ENCODE measurements around the gene UTF1.

DNA sequence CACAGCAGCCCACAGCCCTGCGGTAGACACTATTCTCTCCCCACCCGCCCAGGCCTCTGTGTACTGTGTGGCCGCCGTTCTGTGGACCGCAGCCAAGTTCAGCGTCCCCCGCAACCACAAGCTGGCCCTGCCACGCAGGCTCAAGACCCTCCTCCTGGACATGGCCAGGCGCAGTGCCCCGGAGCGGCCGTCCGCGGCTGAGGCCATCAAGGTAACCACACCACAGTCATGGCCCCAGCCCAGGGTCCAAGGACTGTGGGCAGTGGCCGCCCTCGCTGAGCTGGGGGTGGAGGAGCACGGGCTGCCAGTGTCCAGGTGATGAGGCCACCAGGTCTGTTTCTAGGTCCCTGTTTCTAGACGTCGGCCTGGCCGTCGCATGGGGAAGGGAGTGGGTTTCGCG lies 34.4 kb upstream of the UTF1 start:
- TF ChIP-seq, protein P1, sequence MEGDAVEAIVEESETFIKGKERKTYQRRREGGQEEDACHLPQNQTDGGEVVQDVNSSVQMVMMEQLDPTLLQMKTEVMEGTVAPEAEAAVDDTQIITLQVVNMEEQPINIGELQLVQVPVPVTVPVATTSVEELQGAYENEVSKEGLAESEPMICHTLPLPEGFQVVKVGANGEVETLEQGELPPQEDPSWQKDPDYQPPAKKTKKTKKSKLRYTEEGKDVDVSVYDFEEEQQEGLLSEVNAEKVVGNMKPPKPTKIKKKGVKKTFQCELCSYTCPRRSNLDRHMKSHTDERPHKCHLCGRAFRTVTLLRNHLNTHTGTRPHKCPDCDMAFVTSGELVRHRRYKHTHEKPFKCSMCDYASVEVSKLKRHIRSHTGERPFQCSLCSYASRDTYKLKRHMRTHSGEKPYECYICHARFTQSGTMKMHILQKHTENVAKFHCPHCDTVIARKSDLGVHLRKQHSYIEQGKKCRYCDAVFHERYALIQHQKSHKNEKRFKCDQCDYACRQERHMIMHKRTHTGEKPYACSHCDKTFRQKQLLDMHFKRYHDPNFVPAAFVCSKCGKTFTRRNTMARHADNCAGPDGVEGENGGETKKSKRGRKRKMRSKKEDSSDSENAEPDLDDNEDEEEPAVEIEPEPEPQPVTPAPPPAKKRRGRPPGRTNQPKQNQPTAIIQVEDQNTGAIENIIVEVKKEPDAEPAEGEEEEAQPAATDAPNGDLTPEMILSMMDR (conservative IDR thresholded peaks at IDR 0.05; ENCODE audit: low read length): no peak
- no peak for TF ChIP-seq EZH2phosphoT487 (IDR thresholded peaks at IDR 0.05; ENCODE audit: borderline replicate concordance, low read depth, low read length)

All from OCI-LY7 (cell line).